ENCODE results near the gene LZTS2. TPM values are rescaled to one million over a fixed set of nuclear protein-coding genes. Genes with fewer than 3 reads are reported as not detected.
"Not testable (repeated sequence)": the region's sequence is repeated elsewhere in the genome, so short reads cannot be mapped to it uniquely, and the experiment has no call there.

The LZTS2 gene
- total RNA-seq (2014; rRNA removed; shearing (Covaris generic)) = 20.3 and 29.7 TPM in 2 replicates

GRCh38 chr10:100999742-101000126 lies at the start of gene LZTS2:
Gene LZTS2 (plus strand): TSS chr10:100999808. CDS start chr10:101002539, 2,731 bp downstream.
- DNase-seq (ENCODE audit: low read depth) = no peak

GRCh38 chr10:100960251-100960650 lies 39.4 kb upstream of the LZTS2 start:
- no peak for DNase-seq (ENCODE audit: low read depth)

GRCh38 chr10:100962351-100963080 lies 37.1 kb upstream of the LZTS2 start:
- DNase-seq (ENCODE audit: low read depth) = no peak

GRCh38 chr10:100963826-100964225 lies 35.8 kb upstream of the LZTS2 start:
- DNase-seq (ENCODE audit: low read depth) = no peak

GRCh38 chr10:100965820-100966219 lies 33.8 kb upstream of the LZTS2 start:
- no peak for DNase-seq (ENCODE audit: low read depth)

GRCh38 chr10:100966887-100967286 lies 32.7 kb upstream of the LZTS2 start:
- no peak for DNase-seq (ENCODE audit: low read depth)

- no peak for DNase-seq (ENCODE audit: low read depth)
Measured at GRCh38 chr10:100967332-100967731, 32.3 kb upstream of the LZTS2 start.

GRCh38 chr10:100968062-100968736 lies 31.4 kb upstream of the LZTS2 start:
- no peak for DNase-seq (ENCODE audit: low read depth)

- no peak for DNase-seq (ENCODE audit: low read depth)
Measured at GRCh38 chr10:100968863-100969186, 30.8 kb upstream of the LZTS2 start.

- peak; percentile 20 for DNase-seq (ENCODE audit: low read depth)
Measured at GRCh38 chr10:100969187-100970075, 30.2 kb upstream of the LZTS2 start, which contains the start of gene SEMA4G. Gene SEMA4G (plus strand): TSS chr10:100969504. CDS start chr10:100972913, 3,409 bp downstream.

- no peak for DNase-seq (ENCODE audit: low read depth)
Measured at GRCh38 chr10:100970076-100970913, 29.3 kb upstream of the LZTS2 start.

- no peak for DNase-seq (ENCODE audit: low read depth)
Measured at GRCh38 chr10:100970914-100971811, 28.4 kb upstream of the LZTS2 start.

- no peak for DNase-seq (ENCODE audit: low read depth)
Measured at GRCh38 chr10:100972115-100972903, 27.3 kb upstream of the LZTS2 start.

- no peak for DNase-seq (ENCODE audit: low read depth)
Measured at GRCh38 chr10:100972904-100973535, 26.6 kb upstream of the LZTS2 start.

GRCh38 chr10:100975397-100975796 lies 24.2 kb upstream of the LZTS2 start:
- DNase-seq (ENCODE audit: low read depth) = not testable (repeated sequence)

- no peak for DNase-seq (ENCODE audit: low read depth)
Measured at GRCh38 chr10:100976906-100977305, 22.7 kb upstream of the LZTS2 start.

GRCh38 chr10:100977436-100977835 lies 22.2 kb upstream of the LZTS2 start:
- no peak for DNase-seq (ENCODE audit: low read depth)

- no peak for DNase-seq (ENCODE audit: low read depth)
Measured at GRCh38 chr10:100978121-100978900, 21.3 kb upstream of the LZTS2 start.
